Left forelimb (tissue), 1 donor: Measurements from ENCODE around the gene KCNQ4.

Experiments used
- DNase-seq: peaks from one replicate; pipeline ENCODE4 v3.0.0-alpha.2; 2018; ENCODE audit warnings: low spot score

Gene KCNQ4

DNA sequence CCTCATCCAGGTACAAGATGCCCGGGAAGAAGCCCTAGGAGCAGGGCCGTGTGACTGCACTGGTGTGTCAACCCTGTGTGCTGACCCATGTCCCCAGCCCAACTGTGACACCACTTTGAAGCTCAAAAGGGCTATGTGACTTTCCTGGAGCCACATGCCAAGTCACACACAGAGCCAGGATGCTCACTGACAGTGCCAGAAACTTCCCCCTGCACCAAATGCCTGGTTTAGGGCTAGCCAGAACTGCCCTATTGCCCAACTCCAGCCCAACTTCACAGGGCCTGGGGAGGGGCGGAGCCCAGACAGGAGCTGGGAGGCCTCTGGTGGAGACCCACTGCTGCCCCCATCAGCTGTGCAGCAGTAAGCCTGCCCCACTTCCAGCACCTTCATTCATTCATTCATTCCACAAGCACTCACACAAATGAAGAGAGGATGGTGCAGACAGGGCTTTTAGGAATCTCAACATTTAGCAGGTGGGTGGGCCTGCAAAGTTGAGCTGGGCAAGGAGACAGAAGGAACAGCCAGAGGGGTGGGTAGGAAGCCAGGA is 36.7 kb downstream of the KCNQ4 start:
- no peak for DNase-seq

DNA sequence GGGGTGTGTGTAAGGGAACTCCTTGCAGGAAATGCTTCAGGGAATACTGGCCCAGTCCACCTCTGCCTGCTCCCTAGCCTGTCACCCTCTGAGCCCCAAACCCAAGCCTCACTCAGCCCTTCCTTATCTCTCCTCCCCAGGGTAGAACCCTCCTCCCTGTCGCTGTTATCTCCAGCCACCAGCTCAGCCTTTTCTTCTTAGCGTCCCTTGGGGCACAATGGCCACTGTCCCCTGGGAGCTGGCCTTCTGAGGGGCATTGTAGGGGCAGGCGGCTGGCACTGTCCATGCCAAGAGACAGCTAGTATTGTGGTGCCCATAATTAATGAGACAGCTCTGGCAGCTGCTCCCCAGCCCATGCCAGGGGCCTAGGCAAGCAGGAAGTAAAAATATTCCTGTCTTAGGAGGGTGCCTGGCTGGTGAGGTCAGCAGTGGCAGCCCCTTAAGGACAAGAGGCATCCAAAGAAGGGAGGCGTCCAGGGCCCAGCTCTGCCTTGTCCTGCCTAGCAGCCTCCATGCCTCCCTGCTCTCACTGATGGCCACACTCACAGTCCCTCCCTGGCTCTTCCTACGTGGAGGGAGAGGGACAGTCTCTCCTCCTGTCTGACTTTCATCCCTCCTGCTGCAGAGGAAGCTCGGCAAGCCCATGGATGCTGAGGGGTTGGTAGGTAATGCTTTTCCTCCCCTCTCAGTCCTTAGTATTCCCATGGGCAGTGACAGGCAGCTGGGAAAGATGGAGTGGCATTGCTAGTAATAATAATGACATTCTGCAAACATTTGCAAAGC is 37.5 kb downstream of the KCNQ4 start:
- no peak for DNase-seq

DNA sequence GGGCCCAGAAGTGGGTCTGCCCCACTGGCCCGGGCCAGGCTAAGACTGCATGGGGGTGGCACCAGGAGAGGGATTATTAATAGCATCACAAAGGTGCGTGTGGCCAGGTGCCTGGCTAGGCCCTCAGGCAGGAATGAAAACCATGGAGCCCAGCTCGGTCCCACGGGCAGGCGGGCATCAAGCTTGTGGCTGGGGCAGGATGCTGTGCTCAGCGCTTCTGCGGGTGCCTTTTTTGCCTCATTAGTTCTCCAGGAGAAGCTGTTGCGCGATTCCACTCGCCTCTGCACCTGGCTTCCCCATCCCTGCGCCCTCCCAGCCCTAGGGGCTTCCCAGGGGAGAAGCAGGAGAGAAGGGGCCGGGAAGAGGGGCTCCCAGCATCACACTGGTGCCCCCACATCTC is 39.3 kb downstream of the KCNQ4 start:
- DNase-seq: no peak

DNA sequence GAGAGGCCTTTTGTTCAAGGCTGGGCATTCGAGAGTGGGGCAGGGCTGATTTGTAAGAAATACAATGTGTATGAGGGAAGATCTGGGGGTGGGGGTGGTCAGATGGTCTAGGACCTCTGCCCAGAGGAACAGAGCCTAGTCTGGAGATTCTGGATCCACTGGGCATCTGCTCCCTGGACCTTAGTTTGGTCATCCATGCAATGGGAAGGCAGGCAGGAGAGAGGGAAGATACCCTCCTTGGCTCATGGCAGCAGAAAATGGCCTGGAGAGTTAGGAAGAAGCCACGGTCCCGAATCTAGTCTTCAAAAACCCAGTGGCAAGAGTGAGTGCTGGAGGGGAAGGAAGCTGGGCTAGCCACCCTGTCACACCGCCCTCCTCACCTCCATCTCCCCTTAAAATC is 39.8 kb downstream of the KCNQ4 start:
- no peak for DNase-seq

DNA sequence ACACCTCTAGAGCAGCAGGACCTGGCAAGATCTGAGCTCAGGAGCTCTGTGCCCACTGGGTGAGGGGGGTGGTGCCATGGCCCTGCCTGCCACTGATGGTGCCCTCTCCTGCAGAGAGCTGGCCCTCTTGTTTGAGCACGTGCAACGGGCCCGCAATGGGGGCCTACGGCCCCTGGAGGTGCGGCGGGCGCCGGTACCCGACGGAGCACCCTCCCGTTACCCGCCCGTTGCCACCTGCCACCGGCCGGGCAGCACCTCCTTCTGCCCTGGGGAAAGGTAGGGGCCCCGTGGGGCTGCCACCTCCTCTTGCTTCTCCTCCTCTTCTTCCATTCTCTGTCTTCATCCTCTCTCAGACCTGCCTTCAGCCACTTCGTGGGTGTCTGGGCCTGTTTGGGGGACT is 40.4 kb downstream of the KCNQ4 start:
- no peak for DNase-seq

DNA sequence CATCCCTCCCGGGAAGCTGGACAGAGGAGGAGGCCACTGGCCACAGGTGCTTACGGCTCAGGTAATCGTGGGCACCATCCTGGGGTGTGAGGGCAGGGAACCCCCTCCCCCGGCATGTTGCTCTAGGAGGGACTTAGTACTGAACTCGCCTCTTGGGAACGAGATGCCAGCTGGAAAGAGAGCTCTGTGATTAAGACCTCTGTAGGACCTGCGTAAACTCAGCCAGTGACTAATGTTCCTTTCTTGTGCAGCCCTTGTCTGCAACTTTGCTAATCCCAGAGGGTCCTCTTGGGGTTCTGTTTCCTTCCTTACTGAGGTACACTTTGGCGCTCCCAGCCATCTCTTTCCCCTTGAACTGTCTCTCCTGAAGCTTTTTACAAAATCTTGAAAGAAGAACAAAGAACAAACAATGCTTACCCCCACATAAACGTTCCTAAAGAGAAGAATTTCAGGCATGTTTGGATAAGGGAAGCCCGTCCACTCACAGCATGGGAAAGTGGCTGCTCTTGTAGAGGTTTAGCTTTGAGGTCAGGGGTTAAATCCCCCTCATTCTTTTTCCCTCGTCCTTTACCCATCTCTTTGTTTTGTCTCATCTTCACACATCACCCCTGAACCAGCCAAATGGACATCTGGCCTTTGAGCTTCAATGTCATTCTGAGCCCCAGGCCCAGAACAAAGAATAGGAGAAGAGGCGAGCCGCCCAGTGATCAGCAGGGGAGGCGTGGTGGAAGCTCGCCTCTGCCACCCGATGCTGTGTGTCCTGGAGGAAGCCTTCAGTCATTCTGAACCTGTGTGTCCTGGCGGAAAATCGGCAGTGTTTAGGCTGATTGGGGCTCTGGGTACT is 41.2 kb downstream of the KCNQ4 start:
- DNase-seq: no peak

DNA sequence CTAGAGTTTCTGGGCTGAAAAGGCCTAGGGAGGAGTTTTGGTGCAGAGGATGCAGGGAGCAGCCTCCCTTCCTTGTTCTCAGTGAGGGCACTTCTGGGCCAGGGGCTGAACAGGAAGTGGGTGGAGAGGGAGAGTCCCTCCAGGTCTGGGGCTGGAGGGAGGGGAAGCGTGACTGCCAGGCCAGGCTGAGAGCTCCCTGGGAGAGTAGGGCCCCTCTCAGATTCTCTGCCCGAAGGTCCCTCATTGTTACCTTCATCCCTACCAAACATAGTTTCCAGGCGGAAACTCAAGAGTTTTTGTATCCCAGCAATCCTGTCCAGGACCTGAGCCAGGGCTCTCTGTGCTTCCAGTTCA is 41.8 kb downstream of the KCNQ4 start:
- no peak for DNase-seq

DNA sequence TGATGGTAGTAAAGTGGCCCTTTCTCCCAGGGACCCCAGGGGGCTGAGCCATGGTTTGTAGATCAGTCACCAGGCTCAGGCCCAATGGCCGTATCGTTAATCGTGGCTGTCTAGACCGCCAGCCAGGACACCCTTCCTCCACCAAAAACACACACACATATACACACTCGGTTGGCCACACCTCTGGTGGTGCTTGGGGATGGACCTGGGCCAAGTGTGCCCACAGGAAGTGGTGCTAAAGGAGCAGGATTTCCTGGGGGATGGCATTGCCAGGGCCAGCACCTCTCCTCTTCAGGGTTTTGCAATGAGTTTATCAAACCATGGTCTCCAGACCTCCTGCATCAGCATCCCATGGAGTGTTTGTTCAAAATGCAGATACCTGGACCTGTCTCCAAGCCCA is 42.4 kb downstream of the KCNQ4 start:
- DNase-seq: no peak

DNA sequence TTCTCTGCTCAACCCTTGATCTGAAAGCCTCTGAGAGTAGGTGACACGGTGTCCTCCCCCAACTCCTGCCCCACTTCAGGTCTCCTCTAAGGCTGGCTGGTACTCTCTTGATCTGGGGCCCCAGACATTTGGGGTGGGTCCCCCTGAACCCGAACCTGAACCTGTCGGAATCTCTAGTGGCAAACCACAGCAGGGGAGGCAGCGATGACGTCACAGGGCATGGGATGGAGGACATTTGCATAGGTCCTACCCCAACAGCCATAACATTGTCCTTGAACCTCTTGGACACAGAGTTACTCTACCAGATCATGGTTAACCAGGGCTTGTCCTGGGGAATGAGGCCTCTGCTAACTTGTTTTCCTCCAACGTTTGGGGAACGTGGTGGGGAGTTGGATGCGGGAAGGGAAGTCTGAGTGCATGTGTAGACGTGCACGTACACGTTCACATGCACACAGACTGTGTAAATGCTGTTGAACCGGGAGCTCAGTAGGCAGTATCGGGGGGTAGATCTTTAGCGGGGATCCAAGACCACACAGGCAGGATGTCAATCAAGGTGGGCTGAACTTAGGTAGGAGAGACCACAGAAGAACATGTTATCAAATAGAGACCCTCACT is 46.2 kb downstream of the KCNQ4 start:
- no peak for DNase-seq

DNA sequence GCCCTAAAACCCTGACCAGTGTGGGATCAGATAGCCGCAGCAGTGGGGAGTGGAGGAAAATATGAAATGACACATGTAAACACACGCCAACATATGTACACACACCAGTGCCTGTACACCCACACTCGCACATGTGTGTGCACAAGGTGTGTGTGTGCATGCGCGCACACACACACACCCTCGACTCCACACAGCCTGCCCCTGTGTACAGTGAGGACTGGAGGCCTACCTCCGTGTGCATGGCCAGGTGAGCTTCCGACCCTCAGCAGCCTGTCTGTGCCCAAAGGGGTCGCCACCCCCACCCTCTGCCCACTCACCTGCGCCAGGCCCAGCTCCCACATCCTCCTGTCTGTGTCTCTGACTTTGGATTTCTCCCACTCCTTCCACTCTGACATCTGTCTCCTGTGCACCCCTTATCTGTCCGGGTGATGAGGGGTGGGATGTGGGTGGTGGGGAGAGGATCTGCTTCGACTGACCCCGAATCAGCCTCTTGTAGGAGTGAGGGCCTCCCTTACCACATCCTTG is 46.9 kb downstream of the KCNQ4 start:
- no peak for DNase-seq

DNA sequence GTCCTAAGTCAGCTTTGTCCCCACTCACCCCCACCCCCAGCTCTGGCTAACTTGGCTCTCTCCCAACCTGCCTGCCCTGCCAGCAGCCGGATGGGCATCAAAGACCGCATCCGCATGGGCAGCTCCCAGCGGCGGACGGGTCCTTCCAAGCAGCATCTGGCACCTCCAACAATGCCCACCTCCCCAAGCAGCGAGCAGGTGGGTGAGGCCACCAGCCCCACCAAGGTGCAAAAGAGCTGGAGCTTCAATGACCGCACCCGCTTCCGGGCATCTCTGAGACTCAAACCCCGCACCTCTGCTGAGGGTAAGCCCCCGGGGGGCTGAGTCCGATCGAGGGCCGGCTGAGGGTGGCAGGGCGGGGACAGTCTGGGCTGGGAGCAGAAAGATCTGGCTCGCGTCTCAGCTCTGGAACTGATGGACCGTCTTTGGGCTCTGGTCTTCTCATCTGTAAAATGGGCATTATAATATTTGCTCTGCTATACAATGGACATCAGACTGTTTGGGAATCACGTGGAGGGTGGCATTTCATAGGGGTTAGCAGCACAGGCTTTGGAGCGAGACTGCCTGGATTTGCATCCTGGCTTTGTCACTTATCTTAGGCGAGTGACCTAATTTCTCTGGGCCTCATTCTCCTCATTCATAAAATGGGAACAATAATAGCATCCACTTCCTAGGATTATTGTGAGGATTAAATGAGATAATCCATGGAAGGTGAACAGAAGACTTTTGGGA is 47.6 kb downstream of the KCNQ4 start:
- no peak for DNase-seq

DNA sequence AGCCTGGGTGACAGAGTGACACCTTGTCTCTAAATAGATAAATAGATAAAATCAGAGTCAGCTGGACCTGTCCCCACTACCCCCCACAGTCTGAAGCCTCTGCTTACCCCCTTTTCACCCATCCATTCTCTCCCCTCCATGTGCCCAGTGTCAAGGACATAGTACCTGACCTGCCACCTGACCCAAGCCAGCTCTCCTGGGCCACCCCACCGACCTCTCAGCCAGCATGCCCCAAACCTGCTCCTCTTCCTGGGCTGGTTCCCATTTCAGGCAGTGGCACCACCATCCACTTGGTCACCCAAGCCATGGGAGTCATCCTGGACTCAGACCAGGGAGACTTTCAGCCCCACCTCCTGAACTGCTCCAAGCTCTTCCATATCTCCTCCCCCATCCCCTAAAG is 50.4 kb downstream of the KCNQ4 start:
- DNase-seq: no peak

DNA sequence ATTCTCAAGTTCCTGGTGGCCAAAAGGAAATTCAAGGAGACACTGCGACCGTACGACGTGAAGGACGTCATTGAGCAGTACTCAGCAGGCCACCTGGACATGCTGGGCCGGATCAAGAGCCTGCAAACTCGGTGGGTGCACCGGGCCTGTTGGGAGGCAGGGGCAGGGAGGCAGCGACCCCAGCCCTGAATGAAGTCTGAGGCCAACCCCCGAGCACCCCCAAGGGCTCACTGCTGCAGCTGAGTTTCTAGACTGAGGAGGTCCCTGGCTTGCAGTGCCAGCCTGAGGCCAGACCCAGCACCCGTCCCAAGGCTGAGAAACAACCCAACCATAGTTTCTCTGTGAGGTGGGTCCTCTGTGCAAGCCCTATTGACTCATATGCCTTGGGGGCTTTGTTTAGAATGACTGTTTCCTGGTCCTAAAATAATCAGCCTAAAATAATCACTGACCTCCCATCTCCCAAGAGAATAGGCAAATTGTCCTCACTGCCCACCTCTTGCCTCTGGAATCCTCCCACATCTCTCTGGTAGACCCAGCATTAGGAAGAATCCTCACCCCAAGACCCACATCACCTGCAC is 51.5 kb downstream of the KCNQ4 start:
- DNase-seq: no peak

DNA sequence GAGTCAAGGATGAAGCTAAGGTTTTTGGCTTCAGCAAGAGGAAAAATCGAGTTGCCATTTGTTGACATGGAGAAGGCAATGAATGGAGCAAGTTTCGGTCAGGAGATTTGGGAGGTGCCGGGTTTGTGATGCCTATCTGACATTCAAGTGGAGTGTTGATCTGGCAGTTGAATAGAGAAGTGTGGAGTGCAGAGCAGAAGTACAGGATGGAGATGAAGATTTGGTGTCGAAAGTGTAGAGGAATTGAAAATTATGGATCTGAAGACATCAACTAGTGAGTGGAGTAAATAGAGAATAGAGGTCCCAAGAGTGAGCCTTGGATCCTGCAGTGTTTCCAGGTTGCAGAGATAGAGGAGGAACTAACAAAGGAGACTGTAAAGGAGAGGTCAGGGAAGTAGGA is 52.7 kb downstream of the KCNQ4 start:
- DNase-seq: no peak

DNA sequence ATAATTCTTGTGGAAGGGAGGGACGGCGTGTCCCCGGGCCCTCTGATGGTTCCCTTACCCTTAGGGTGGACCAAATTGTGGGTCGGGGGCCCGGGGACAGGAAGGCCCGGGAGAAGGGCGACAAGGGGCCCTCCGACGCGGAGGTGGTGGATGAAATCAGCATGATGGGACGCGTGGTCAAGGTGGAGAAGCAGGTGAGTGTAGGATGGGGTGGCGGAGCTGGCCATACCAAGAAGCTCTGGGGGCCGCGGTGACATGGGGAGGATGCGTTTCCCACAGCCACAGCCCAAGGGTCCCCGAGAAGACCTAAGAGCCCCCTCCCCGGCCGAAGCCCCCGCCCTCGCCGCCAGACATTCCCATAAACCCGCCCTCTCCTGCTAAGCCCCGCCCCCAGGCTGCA is 54.0 kb downstream of the KCNQ4 start:
- no peak for DNase-seq

DNA sequence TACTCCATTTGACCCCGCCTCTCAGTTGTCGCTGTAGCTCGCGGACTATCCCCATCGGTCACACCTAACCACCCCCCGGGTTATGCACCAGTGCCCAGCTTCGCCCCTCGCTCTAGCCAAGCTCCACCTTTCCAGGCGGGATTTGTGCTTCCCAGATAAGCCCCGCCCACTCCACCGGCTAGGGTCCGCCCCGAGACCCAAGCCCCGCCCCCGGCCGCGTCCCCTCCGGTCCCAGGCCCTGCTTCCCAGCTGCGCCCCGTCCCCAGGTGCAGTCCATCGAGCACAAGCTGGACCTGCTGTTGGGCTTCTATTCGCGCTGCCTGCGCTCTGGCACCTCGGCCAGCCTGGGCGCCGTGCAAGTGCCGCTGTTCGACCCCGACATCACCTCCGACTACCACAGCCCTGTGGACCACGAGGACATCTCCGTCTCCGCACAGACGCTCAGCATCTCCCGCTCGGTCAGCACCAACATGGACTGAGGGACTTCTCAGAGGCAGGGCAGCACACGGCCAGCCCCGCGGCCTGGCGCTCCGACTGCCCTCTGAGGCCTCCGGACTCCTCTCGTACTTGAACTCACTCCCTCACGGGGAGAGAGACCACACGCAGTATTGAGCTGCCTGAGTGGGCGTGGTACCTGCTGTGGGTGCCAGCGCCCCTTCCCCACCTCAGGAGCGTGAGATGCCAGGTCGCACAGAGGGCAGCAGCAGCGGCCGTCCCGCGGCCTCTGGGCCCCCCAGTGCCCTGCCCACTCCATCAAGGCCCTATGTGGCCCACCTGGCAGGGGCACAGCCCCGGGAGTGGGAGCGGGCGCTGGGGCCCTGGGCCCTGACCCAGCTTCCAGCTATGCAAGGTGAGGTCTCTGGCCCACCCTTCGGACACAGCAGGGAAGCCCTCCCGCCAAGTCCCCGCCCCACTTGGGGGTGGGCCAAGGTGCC is 54.7 kb downstream of the KCNQ4 start:
- DNase-seq: no peak

DNA sequence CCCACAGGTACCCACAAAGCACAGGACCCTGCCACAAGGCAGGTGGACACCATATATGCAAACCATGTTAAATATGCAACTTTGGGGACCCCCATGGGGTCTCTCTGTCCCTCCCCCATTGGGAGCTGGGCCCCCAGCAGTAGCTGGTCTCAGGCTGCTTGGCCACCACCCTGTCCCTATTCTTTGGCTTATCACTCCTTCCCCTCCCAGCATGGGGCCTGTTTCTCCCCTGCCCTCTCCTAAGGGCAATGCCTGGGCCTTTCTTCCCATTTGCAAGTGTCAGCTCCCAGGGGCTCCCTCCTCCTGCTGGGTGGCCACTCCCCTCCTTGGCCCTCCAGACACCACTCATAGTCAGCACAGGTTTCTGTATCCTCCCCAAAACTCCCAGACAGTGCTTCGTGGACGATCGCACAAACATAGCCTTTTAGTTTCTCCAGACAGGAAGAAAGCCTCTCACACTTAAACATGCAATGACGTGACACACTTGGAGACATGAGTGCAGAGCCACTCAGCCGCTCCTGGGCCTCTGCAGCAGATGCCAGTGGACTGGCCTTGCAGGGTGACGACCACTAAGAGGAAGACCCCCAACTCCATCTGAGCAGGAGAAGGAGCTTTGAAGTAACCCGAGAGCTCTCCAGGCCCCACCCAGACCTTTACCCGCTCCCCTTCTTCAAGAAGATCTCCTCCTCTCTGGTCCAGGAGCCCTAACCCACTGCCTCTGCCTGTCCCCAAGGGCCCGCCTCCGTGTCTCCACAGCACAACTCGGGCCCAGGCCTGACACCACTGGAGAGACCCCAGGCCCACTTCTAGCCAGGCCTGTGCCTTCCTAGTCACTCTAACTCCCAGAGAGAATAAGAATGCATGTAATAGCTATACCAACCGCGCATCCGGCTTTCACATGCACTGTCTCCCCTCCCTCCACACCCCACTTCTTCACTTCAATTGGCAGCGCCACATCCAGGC is 55.7 kb downstream of the KCNQ4 start:
- no peak for DNase-seq

DNA sequence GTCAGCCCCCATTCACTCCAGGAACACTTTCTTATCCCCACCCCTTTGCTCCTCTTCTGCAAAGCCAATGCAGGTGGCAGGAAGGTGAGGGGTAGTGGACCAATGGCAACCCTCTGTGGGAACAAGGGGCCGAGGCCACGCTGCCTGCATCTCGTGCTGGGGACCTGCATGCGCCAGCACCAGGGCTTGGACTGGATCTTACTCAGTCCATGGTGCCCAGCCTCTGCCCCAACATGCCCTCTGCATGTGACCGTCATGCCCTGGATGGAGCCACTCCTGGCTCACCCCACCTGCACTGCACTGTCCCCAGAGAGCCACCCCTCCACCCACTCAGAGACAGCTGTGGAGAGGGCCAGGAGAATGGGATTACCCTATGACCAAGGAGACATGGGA is 56.4 kb downstream of the KCNQ4 start:
- no peak for DNase-seq
